Panc1 (cell line): ENCODE results near the gene PPP2R2B.

Experiments used
- POLR2AphosphoS5 ChIP-seq: IDR thresholded peaks from 2 replicates; pipeline ENCODE4 v1.6.1; 2012; ENCODE audit warnings: mild to moderate bottlenecking, low read depth, low read length, moderate library complexity
- SIN3A ChIP-seq: IDR thresholded peaks from 2 replicates; pipeline ENCODE4 v1.6.1; 2012; ENCODE audit warnings: low read depth, mild to moderate bottlenecking, low read length, moderate library complexity, borderline replicate concordance; ENCODE audit not compliant: insufficient read depth
- TCF7L2 ChIP-seq: IDR thresholded peaks from 2 replicates; pipeline ENCODE4 v1.6.1; 2011; ENCODE audit warnings: mild to moderate bottlenecking, low read depth, low read length, inconsistent platforms
- TF ChIP-seq, protein P1 (sequence below): fragments of 450-650 bp; IDR thresholded peaks from 2 replicates; pipeline ENCODE4 v1.5.1; 2017; ENCODE audit warnings: mild to moderate bottlenecking
- TF ChIP-seq, protein P2 (sequence below), 2 experiments: IDR thresholded peaks; 2 replicates each; pipeline ENCODE4 v1.6.1; 2011 to 2012; ENCODE audit warnings: low read depth in 2 of 2, control low read depth in 1 of 2, low read length in 1 of 2, mild to moderate bottlenecking in 1 of 2, moderate library complexity in 1 of 2; ENCODE audit not compliant: insufficient read depth in 1 of 2

DNA sequence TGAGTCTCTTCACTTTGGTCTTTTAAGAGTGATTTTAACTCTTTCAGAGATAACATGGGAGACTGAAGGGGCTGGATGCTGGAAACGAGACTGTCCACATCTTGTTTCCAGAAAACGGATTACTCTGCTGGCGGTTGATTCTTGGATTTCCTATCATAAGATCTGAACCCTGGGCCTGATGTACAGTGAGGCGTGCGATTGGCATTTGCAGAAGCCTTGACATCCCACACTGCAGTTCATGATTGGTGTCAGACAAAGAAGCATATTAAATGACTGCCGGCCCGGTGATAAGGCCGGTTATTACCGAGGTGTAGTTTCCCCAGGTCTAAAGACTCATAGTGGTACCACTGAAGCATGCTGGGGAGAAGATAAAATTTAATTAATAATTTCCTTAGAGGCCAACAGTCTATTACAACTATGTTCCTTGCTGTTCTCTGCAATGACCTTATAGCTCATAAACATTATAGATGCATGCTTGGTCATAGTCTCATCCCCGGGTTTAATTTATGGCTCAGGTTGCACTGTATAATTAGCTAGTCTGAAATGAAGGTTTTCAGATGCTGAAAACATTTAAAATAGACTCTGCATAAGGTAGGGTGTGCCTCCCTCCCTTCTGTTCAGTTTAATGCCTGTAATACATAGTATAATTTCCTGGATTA, 99.2 kb downstream of the PPP2R2B start:
- TF ChIP-seq, protein P1, sequence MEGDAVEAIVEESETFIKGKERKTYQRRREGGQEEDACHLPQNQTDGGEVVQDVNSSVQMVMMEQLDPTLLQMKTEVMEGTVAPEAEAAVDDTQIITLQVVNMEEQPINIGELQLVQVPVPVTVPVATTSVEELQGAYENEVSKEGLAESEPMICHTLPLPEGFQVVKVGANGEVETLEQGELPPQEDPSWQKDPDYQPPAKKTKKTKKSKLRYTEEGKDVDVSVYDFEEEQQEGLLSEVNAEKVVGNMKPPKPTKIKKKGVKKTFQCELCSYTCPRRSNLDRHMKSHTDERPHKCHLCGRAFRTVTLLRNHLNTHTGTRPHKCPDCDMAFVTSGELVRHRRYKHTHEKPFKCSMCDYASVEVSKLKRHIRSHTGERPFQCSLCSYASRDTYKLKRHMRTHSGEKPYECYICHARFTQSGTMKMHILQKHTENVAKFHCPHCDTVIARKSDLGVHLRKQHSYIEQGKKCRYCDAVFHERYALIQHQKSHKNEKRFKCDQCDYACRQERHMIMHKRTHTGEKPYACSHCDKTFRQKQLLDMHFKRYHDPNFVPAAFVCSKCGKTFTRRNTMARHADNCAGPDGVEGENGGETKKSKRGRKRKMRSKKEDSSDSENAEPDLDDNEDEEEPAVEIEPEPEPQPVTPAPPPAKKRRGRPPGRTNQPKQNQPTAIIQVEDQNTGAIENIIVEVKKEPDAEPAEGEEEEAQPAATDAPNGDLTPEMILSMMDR, result no peak
- TF ChIP-seq, protein P2, sequence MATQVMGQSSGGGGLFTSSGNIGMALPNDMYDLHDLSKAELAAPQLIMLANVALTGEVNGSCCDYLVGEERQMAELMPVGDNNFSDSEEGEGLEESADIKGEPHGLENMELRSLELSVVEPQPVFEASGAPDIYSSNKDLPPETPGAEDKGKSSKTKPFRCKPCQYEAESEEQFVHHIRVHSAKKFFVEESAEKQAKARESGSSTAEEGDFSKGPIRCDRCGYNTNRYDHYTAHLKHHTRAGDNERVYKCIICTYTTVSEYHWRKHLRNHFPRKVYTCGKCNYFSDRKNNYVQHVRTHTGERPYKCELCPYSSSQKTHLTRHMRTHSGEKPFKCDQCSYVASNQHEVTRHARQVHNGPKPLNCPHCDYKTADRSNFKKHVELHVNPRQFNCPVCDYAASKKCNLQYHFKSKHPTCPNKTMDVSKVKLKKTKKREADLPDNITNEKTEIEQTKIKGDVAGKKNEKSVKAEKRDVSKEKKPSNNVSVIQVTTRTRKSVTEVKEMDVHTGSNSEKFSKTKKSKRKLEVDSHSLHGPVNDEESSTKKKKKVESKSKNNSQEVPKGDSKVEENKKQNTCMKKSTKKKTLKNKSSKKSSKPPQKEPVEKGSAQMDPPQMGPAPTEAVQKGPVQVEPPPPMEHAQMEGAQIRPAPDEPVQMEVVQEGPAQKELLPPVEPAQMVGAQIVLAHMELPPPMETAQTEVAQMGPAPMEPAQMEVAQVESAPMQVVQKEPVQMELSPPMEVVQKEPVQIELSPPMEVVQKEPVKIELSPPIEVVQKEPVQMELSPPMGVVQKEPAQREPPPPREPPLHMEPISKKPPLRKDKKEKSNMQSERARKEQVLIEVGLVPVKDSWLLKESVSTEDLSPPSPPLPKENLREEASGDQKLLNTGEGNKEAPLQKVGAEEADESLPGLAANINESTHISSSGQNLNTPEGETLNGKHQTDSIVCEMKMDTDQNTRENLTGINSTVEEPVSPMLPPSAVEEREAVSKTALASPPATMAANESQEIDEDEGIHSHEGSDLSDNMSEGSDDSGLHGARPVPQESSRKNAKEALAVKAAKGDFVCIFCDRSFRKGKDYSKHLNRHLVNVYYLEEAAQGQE (IDR thresholded peaks at IDR 0.05; ENCODE audit: insufficient read depth in 1 of 2, low read depth in 2 of 2, low read length in 1 of 2), result no peak
- no peak for TF ChIP-seq POLR2AphosphoS5
- no peak for TF ChIP-seq SIN3A
- TF ChIP-seq TCF7L2, result no peak
